NCI-H1105 treated with DMSO at 0.1 percent for 48 hours (cell line): Measurements from ENCODE around the gene LARGE1.
"Not testable (repeated sequence)": the region's sequence is repeated elsewhere in the genome, so short reads cannot be mapped to it uniquely, and the experiment has no call there.

ENCODE experiments used
- DNase-seq: peaks from one replicate; lab custom pipeline; 2025; lab: John Stamatoyannopoulos, UW

Gene LARGE1

GRCh38 chr22:33593818-33594217, 326.5 kb downstream of the LARGE1 start:
- DNase-seq, result no peak

DNA sequence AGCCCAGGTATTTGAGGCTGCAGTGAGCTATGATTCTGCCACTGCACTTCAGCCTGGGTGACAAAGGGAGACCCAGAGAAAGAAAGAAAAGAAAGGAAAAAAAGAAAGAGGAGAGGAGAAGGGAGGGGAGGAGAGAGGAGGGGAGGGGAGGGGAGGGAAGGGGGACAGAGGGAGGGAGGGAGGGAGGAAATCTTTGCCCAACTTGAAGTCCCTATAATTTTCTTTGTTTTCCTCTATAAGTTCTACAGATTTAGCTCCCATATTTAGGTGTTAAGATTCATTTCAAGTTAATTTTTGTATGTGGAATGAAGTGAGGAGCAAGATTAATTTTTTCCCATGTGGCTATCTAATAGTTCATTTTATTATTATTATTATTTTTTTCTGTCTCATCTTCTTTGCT, 328.3 kb downstream of the LARGE1 start:
- no peak for DNase-seq

GRCh38 chr22:33589297-33589696, 331.0 kb downstream of the LARGE1 start:
- no peak for DNase-seq

DNA sequence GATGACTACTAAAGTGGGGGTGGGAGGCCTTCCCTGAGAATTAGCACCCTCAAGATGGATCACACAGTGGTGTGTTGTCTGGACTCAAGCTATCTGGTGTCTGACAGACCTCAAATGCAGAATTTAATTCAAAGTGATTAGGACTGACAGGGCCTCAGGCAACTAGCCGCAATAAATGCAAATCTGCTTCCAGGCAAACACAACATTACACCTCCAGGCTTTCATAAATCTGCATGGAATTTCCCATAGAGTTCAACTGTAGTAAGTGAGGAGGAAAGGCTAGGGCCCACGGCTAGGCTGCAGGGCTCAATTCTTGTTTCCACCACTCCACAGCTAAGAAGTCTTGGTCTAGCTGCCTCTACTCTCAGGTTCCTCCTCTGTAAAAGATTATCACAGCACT, 331.4 kb downstream of the LARGE1 start:
- no peak for DNase-seq

GRCh38 chr22:33584152-33584551, 336.1 kb downstream of the LARGE1 start:
- no peak for DNase-seq

GRCh38 chr22:33582822-33583400, 337.4 kb downstream of the LARGE1 start:
- DNase-seq, result no peak

DNA sequence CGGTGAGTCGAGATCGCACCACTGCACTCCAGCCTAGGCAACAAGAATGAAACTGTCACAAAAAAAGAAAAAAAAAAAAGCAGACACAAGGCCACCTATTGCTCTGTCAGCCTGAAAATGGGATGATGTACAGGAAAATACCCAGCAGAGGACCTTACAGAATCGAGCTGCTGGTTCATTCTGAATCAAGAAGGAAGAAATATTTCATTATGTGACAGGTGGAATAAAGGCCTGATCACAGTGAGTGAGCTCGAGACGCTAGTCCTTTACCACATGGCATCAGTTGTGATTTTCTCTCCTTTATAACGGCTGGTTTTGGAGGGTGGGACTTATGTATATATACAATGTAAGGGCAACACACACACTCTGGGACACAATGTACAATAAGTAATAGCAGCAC, 340.0 kb downstream of the LARGE1 start:
- DNase-seq, result no peak

DNA sequence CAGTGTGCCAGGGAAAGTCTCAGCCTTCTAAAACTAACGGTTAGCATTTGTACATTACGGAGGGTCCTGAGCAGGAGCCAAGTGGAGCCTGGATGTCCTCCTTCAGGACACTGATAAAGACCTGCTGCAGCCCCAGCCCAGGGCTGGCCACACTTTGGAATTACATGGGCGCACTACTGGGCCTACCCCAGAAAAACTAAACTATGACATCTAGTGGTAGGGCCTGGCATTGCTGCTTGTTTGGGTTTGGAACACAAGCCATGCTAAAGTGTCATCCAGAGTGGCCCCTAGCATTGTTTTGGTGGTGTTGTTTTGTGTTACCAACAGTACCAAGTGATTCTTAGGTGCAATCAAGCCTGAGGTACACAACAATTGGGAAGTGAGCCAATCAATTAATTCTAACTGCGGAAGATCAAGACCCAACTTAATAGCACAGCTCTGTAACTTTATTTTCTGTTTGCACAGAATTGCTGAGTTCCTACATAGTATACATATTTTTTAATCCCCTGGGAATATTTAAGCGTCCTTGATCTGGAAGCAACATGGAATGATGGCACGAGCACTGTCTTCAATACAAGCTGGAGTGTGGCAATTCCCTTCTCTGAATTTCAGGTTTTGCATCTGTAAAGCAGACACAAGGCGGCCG, 340.7 kb downstream of the LARGE1 start:
- peak; percentile 14 for DNase-seq

- no peak for DNase-seq
Measured at GRCh38 chr22:33578752-33579151, 341.5 kb downstream of the LARGE1 start.

DNA sequence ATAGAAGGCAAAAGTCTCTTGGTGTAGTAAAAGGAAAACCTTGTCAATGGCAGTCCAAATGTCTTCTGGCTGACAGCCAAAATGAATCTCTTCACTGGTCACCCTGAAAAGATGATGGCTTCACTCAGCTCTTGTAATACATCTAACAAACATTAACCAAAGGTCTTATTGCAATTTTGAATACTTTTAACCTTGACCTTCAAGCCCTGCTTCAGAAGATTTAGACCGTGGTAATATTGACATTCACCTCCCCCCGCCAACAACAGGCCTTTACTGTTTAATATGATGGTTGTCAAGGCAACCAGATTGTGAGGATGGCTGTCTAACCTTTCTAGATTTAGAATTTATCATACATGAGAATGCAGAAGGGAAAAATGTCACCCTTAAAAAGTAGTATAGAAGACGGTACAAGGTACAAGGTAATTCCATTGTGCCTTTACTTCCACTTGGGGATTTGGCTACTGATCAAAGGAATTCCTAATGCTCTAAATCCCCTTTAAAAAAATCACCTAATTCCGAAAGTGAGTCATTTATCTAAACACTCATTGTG, 342.3 kb downstream of the LARGE1 start:
- DNase-seq, result no peak

- no peak for DNase-seq
Measured at GRCh38 chr22:33576205-33576604, 344.1 kb downstream of the LARGE1 start.

DNA sequence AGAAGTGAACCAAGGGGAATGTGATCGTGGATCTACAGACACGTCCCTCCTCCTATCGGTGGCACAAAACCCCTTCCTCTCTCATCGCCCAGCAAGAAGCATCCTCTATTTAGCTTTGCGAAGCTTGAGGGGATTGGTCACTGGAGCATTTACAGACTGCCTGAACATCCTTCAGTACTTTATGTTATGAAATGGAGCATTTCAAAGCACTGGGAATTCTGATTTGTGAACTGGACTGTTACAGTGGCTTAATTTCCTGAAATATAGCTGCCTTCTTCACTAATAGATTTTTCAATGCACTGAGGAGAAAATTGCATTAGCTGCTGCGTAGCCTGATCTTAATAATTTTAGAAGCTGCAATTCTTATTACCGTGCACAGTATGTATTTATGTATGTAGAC, 344.5 kb downstream of the LARGE1 start:
- DNase-seq, result no peak

DNA sequence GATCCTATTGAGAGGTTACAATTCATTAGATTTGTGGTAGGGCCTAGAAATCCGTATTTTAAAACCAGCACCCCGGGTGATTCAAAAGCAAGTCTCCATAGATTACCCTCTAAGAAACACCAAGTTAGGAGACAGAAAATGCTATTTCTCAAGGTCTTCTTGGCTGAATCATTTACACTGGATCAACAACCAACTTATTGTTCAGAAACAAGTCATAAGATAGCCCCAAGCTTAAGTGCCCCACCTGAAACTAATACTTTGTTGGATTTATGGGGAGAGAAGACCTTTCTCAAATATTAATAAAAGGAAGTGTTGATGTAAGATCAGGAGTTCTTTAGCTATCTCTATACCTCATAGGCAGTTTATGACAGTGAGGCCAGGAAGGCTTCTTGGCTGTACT, 345.2 kb downstream of the LARGE1 start:
- no peak for DNase-seq

GRCh38 chr22:33573479-33573878, 346.8 kb downstream of the LARGE1 start:
- DNase-seq, result no peak

DNA sequence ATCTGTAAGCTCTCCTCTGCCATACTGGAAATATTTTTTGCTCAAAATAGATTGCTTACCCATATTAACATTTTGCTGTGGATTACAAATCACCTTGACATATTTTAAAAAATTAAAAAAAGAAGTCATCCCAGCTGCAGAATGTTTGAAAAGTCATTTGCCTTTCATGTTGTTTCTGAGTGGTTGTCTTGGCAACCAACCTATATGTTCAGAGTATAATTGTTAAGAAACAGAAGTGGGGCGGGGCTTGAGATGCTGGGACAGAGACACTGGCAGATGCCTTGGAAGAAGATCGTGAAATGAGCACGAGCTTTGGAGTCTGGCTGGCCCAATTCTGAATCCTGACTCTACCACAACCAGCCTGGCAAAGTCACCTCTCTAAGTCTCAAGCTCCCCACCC, 348.2 kb downstream of the LARGE1 start:
- no peak for DNase-seq

DNA sequence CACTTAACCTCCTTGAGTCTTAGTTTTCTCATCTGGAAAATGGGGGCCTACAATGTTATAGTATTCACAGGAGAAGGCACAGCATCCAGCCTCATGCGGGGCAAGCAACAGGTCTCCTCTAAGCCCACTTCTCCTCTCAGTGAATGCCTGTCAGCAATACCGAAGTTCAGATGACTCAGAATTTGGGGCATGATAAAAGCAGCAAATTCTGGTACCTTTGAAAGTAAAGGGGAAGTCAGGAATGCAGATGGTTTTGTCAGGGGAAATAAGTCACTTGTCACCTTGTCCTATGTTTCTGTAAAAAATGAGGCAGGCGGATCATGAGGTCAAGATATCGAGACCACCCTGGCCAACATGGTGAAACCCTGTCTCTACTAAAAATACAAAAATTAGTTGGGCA, 350.2 kb downstream of the LARGE1 start:
- DNase-seq, result no peak

DNA sequence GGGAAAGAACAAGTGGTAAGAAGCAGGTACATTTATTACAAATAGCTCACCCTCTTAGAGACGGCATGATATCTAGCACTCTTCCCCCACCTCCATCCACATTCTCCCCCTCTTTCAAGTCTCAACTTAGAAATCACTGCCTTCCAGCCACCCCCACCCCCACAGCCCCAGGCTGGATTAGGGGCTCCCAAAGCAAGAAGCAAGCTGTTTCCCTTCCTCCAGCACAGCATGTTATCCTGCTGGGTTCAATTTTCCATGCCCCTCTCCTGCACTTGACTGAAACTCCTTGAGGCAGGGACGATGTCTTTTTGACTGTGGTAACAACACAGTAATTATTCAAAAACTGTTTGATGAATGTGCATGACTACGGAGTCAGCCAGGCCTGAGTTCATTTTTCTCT, 350.7 kb downstream of the LARGE1 start:
- no peak for DNase-seq

GRCh38 chr22:33569018-33569417, 351.3 kb downstream of the LARGE1 start:
- DNase-seq, result no peak

GRCh38 chr22:33566495-33566894, 353.8 kb downstream of the LARGE1 start:
- not testable (repeated sequence) for DNase-seq

DNA sequence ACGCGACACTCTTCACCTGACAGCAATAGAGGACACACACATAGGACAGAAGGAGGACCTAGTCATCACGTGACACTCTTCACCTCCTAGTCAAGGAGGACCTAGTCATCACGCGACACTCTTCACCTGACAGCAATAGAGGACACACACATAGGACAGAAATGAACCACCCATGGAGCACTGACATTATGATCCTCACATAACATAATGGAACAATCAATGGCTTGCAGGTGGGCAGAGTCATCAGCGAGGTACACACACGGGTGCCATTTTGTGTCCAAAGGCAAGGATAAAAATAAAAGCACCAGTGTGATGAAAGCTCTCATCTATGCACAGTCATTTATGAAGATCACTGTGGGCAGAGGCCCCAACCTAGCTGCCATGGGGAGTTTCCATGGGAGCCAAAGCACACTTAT, 354.7 kb downstream of the LARGE1 start:
- no peak for DNase-seq

- no peak for DNase-seq
Measured at GRCh38 chr22:33564683-33565082, 355.6 kb downstream of the LARGE1 start.

- DNase-seq, result no peak
Measured at GRCh38 chr22:33563220-33563964, 356.9 kb downstream of the LARGE1 start.

GRCh38 chr22:33562501-33562900, 357.8 kb downstream of the LARGE1 start:
- DNase-seq, result no peak
